ENCODE measurements around the gene SSRP1. TPM values are rescaled to one million over a fixed set of nuclear protein-coding genes. Genes with fewer than 3 reads are reported as not detected.

Gene SSRP1
- total and polyA plus RNA-seq, 8 donors: 20.5 to 61.9 (median 42.7) TPM

DNA sequence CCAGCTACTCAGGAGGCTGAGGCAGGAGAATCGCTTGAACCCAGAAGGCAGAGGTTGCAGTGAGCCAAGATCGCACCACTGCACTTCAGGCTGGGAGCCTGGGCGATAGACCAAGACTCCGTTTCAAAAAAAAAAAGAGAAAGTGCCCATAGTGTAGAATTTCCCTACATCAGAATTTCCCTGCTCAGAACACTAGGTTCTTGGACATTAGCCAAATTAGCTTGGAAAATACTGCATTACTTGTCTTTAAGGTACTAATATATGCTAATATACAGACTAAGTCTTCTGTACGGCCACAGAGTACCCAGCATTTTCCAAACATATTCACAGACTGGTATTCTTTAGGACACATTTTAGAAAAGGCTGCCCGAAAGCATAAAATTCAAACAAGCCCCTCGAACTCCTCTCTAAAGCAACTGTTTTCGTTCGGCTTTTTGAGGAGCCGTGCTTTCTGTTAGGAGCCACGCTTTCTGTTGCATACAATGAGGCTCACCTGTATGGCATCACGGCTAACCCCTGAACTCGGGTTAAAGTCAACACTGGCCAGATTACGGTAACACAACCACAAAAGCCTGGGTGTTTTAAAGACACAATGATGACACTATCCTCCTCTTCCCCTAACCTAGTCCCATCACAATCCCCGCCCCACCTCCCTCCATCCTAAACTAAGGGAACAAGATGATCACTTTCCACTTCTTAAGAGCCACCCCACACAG lies 29.4 kb downstream of the SSRP1 start:
- WGBS, 2 donors: 83% methylated on average over 15 of the region's 15 CpGs
- peaks cover 28 to 40% (median 38%) of the 10 kb centered on the region in 3 donors for H3K4me1 ChIP-seq
- no peak overlapping the region for H3K27ac ChIP-seq
- intact Hi-C loops (cut with DNase I): loop anchor here in 1 of 3 donors (10.0 kb wide), 1 partner anchor 62 kb away; no protein-coding TSS in a partner anchor
- peaks cover 7 to 31% (median 14%) of the 10 kb centered on the region in 3 donors for H3K36me3 ChIP-seq
- H3K27me3 ChIP-seq: no peaks in the 10 kb centered on the region
- DNase-seq (no peak), FAIRE-seq (no peak), ATAC-seq (no peak)
- TF ChIP-seq CTCF (IDR thresholded peaks at IDR 0.05): no peak
- no peaks in the 10 kb centered on the region for H3K9me3 ChIP-seq
- H3K4me3 ChIP-seq: no peak overlapping the region

DNA sequence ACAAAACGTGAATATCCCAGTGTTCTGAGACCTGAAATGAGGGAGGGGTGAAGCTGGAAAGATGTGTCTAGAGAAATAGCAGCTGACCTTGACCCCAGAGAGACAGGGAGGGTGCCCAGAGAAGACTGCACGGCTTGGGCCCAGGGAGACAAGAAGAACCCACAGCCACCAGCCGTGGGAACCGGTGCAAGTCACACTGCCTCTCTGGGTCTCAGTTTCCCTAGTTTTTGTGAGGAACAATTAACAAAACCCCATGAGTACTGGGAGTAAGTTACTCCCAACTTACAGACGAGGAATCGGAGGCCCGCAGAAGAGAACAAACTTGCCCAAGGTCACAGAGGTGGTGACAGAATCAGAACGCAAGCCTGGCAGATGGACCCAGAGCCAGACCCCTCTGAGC lies 30.2 kb downstream of the SSRP1 start:
- no peak for TF ChIP-seq CTCF (IDR thresholded peaks at IDR 0.05)
- Histone ChIP-seq H3K9me3 (no peaks in the 10 kb centered on the region), H3K4me1 (peaks cover 28 to 38% (median 36%) of the 10 kb centered on the region in 3 donors), H3K4me3 (no peak overlapping the region), H3K27ac (no peak overlapping the region), H3K27me3 (no peaks in the 10 kb centered on the region), H3K36me3 (peaks cover 14 to 39% (median 22%) of the 10 kb centered on the region in 3 donors)
- WGBS, 2 donors: 44 to 49% methylated on average over 8 of the region's 8 CpGs
- intact Hi-C loops (cut with DNase I): loop anchor here in 1 of 3 donors (10.0 kb wide), 1 partner anchor 61 kb away; no protein-coding TSS in a partner anchor
- FAIRE-seq (no peak), DNase-seq (no peak), ATAC-seq (no peak)

DNA sequence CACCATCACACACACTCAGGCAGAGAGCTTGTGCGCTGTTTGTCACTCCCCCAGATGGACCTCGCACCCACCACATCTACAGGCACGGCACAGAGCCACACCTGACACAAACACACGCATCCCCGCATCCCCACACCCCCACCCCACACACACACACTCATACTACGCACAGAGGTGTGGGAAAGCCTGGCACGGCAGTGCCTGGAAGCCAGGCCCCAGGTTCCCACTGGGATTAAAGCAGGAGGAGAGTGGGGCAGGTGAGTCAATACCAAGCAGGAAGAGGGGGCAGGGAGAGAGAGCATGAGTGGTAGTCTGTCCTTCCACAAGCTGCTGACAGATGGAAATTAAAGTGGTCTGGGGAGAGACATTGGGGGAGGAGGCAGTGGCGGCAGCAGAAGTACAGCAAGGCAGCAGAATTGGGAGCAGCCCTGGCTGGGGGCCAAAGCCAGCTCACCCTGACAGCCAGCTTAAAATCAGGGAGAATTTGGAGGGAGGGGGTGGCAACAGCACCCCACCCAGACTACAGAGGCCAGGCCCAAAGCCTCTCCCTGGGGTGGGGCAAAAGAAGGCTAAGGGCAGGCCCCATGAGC lies 31.6 kb downstream of the SSRP1 start:
- Histone ChIP-seq H3K36me3 (peaks cover 23 to 44% (median 33%) of the 10 kb centered on the region in 3 donors), H3K4me1 (peaks cover 14 to 28% (median 24%) of the 10 kb centered on the region in 3 donors), H3K27me3 (no peaks in the 10 kb centered on the region), H3K9me3 (no peaks in the 10 kb centered on the region), H3K27ac (no peak overlapping the region), H3K4me3 (no peak overlapping the region)
- ATAC-seq (peak; percentile 34 to 53 (median 44)), DNase-seq (peak in 3 of 6 donors; percentile 37 to 67 (median 60)), FAIRE-seq (no peak)
- 38 to 58% methylated on average over 8 of the region's 8 CpGs for WGBS, 2 donors
- TF ChIP-seq CTCF (IDR thresholded peaks at IDR 0.05): no peak
- intact Hi-C loops (cut with DNase I): loop anchor here in 1 of 3 donors (10.0 kb wide), 1 partner anchor 59 kb away; no protein-coding TSS in a partner anchor

DNA sequence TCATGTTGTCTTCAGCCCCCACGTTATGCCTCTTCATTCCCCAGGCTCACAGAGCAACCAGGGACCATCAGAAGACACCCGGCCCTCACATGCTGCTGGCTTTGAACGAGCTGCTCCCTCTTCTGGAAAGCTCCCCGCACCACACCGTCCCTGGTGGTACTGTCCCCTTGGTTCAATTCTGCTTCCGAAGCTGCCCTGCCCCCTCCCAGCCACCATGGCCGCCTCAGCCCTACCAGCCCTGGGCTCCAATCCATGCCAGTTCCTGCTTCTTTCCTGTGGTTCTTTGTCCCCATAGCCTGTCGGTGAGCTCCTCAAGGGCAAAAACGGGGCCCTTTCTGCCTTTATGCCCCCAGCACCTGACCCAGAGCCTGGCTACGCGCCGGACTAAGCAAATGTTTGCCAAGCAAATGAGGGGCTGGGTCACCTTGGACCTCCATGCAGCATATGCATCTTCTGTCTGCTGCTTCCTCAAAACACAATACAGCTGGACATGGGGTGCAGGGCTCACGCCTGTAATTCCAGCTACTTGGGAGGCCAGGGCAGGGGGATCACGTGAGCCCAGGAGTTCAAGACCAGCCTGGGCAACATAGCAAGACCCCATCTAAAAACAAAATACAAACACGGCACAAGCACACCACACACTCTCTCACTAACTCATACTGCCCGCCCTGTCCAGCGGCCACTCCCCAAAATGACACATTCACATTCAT lies 32.3 kb downstream of the SSRP1 start:
- no peak overlapping the region for H3K4me3 ChIP-seq
- ATAC-seq: peak in 1 of 4 donors; percentile 26
- peaks cover 23 to 49% (median 39%) of the 10 kb centered on the region in 3 donors for H3K36me3 ChIP-seq
- H3K27ac ChIP-seq: no peak overlapping the region
- WGBS, 2 donors: 76 to 82% methylated on average over 17 of the region's 17 CpGs
- DNase-seq: no peak
- H3K9me3 ChIP-seq: no peaks in the 10 kb centered on the region
- intact Hi-C loops (cut with DNase I): loop anchor here in 1 of 3 donors (10.0 kb wide), 1 partner anchor 59 kb away; no protein-coding TSS in a partner anchor
- no peak for FAIRE-seq
- no peak for TF ChIP-seq CTCF (IDR thresholded peaks at IDR 0.05)
- H3K27me3 ChIP-seq: no peaks in the 10 kb centered on the region
- peaks cover 12 to 28% (median 24%) of the 10 kb centered on the region in 3 donors for H3K4me1 ChIP-seq

All from pancreas (tissue), 10 donors.